IMR-90 (cell line): ENCODE data around the gene CHST8. TPM values are rescaled to one million over a fixed set of nuclear protein-coding genes. Genes with fewer than 3 reads are reported as not detected.
A peak's percentile ranks its signal among the peaks of the same experiment; 100 is the strongest.

Experiments
- ATAC-seq: fragments of 200-7000 bp; cut with Tn5 transposase; 2 replicates; pipeline ENCODE4 v1.9.1; 2020; ENCODE audit warnings: low read depth, mild to moderate bottlenecking, moderate library complexity
- BruUV-seq: library from RNA; stranded (reverse); fragments of 400-500 nt; replicated peaks from 2 replicates; lab custom pipeline; 2021; lab: Mats Ljungman, UMichigan
- CTCF ChIA-PET: fragments of 300-600 bp; formaldehyde crosslinking; extraction: SDS; loops from one replicate; lab custom pipeline; 2021; ENCODE audit warnings: antibody characterized with exemption; lab: Yijun Ruan, JAX
- POLR2A ChIA-PET: fragments of 300-600 bp; sonication (Branson Sonifier 250); formaldehyde crosslinking; loops from one replicate; lab custom pipeline; 2022; ENCODE audit warnings: antibody characterized with exemption; ENCODE audit not compliant: unreplicated experiment; lab: Charles Lee
- DNase-seq: peaks from one replicate; pipeline ENCODE4 v3.0.0; 2013
- H2AFZ ChIP-seq: replicated peaks from 2 replicates; pipeline ENCODE3; 2013; ENCODE audit warnings: low read length, mild to moderate bottlenecking; ENCODE audit not compliant: poor library complexity
- H2AK5ac ChIP-seq: 2 replicates; pipeline ENCODE4 v1.6.1; 2013; ENCODE audit warnings: low read depth, low read length, inconsistent platforms
- H2AK9ac ChIP-seq: replicated peaks from 2 replicates; pipeline ENCODE3; 2013; ENCODE audit warnings: mild to moderate bottlenecking, low read depth, low read length, moderate library complexity; ENCODE audit not compliant: poor library complexity
- H2BK120ac ChIP-seq: 2 replicates; pipeline ENCODE4 v1.6.1; 2013; ENCODE audit warnings: low read depth, low read length, inconsistent platforms
- H2BK15ac ChIP-seq: 3 replicates; pipeline ENCODE4 v1.6.1; 2013; ENCODE audit warnings: low read depth, low read length, inconsistent platforms
- H2BK20ac ChIP-seq: 2 replicates; pipeline ENCODE4 v1.6.1; 2013; ENCODE audit warnings: low read depth, mild to moderate bottlenecking, inconsistent platforms, low read length, moderate library complexity
- H2BK5ac ChIP-seq: 2 replicates; pipeline ENCODE4 v1.6.1; 2013; ENCODE audit warnings: mild to moderate bottlenecking, low read depth, low read length, inconsistent platforms; ENCODE audit not compliant: poor library complexity, severe bottlenecking
- H3K14ac ChIP-seq: replicated peaks from 2 replicates; pipeline ENCODE4 v1.6.1; 2013; ENCODE audit warnings: low read depth, low read length, inconsistent platforms
- H3K18ac ChIP-seq: 2 replicates; pipeline ENCODE4 v1.6.1; 2013; ENCODE audit warnings: low read depth, low read length, control low read depth
- H3K23ac ChIP-seq: 2 replicates; pipeline ENCODE4 v1.6.1; 2013; ENCODE audit warnings: low read depth, low read length, inconsistent platforms
- H3K27ac ChIP-seq: 2 replicates; pipeline ENCODE4 v1.5.1; 2013; ENCODE audit warnings: mild to moderate bottlenecking, control low read depth, low read length; ENCODE audit not compliant: insufficient read depth
- H3K27me3 ChIP-seq: 2 replicates; pipeline ENCODE4 v1.6.1; 2013; ENCODE audit warnings: low read length; ENCODE audit not compliant: control insufficient read depth, insufficient read depth
- H3K36me3 ChIP-seq: 2 replicates; pipeline ENCODE4 v1.6.1; 2013; ENCODE audit warnings: low read length, mixed read lengths; ENCODE audit not compliant: control insufficient read depth, insufficient read depth
- H3K4ac ChIP-seq: 2 replicates; pipeline ENCODE4 v1.6.1; 2013; ENCODE audit warnings: low read depth, low read length, inconsistent platforms
- H3K4me1 ChIP-seq: 2 replicates; pipeline ENCODE4 v1.6.1; 2013; ENCODE audit warnings: low read length, mixed read lengths; ENCODE audit not compliant: control insufficient read depth, insufficient read depth
- H3K4me2 ChIP-seq: 2 replicates; pipeline ENCODE4 v1.6.1; 2013; ENCODE audit warnings: low read depth, mild to moderate bottlenecking, control low read depth, low read length, moderate library complexity
- H3K4me3 ChIP-seq: 2 replicates; pipeline ENCODE4 v1.5.1; 2013; ENCODE audit warnings: low read depth, mild to moderate bottlenecking, control low read depth, low read length, moderate library complexity; ENCODE audit not compliant: insufficient read depth
- H3K56ac ChIP-seq: 2 replicates; pipeline ENCODE4 v1.6.1; 2013; ENCODE audit warnings: low read length, inconsistent platforms; ENCODE audit not compliant: insufficient read depth; ENCODE audit errors: extremely low read depth
- H3K79me1 ChIP-seq, 2 experiments: 2 replicates each; pipeline ENCODE4 v1.6.1; 2013; ENCODE audit warnings: low read length in 2 of 2, inconsistent platforms in 1 of 2, low read depth in 1 of 2
- H3K9ac ChIP-seq: 2 replicates; pipeline ENCODE4 v1.6.1; 2013; ENCODE audit warnings: low read depth, low read length, control low read depth
- H3K9me1 ChIP-seq: 2 replicates; pipeline ENCODE4 v1.6.1; 2013; ENCODE audit warnings: low read length, inconsistent platforms; ENCODE audit not compliant: insufficient read depth
- H3K9me3 ChIP-seq: 2 replicates; pipeline ENCODE4 v1.6.1; 2013; ENCODE audit warnings: low read length; ENCODE audit not compliant: control insufficient read depth, insufficient read depth
- H4K20me1 ChIP-seq: 2 replicates; pipeline ENCODE4 v1.6.1; 2013; ENCODE audit warnings: low read length, inconsistent platforms; ENCODE audit not compliant: insufficient read depth
- H4K5ac ChIP-seq: 2 replicates; pipeline ENCODE4 v1.6.1; 2013; ENCODE audit warnings: mild to moderate bottlenecking, low read depth, low read length, control low read depth
- H4K8ac ChIP-seq, 2 experiments: 2 replicates each; pipeline ENCODE4 v1.6.1; 2013; ENCODE audit warnings: low read depth in 2 of 2, low read length in 2 of 2, control low read depth in 1 of 2, inconsistent platforms in 1 of 2
- H4K91ac ChIP-seq: 2 replicates; pipeline ENCODE4 v1.6.1; 2013; ENCODE audit warnings: low read depth, low read length, inconsistent platforms; ENCODE audit not compliant: insufficient read depth
- BHLHE40 ChIP-seq: fragments of 150-350 bp; IDR thresholded peaks from 2 replicates; pipeline ENCODE4 v1.6.1; 2016; ENCODE audit warnings: mild to moderate bottlenecking, low read depth, low read length
- MAFK ChIP-seq: IDR thresholded peaks from 2 replicates; pipeline ENCODE4 v1.6.1; 2012; ENCODE audit warnings: low read depth, low read length, improper control_type of control experiment
- MXI1 ChIP-seq: IDR thresholded peaks from 2 replicates; pipeline ENCODE4 v1.6.1; 2012; ENCODE audit warnings: low read depth, mild to moderate bottlenecking, low read length, moderate library complexity, borderline replicate concordance
- NFE2L2 ChIP-seq: fragments of 150-350 bp; IDR thresholded peaks from 2 replicates; pipeline ENCODE4 v1.6.1; 2016; ENCODE audit warnings: low read depth, mild to moderate bottlenecking, low read length
- POLR2A ChIP-seq: IDR thresholded peaks from 2 replicates; pipeline ENCODE4 v1.6.1; 2012; ENCODE audit warnings: mild to moderate bottlenecking, low read depth, low read length
- RCOR1 ChIP-seq: IDR thresholded peaks from 2 replicates; pipeline ENCODE4 v1.6.1; 2012; ENCODE audit warnings: mild to moderate bottlenecking, low read length, improper control_type of control experiment; ENCODE audit not compliant: insufficient replicate concordance
- WGBS, 2 experiments: methylation state at CpG; one replicate each; pipeline versions ENCODE4 v1.1.5 to v1.1.7; 2013; ENCODE audit warnings: missing lambda C conversion rate in 2 of 2; ENCODE audit not compliant: insufficient read length in 1 of 2; ENCODE audit errors: extremely low coverage in 2 of 2; 5-methylcytosine and 5-hydroxymethylcytosine counted together
- dilution Hi-C: fragments of 300-500 bp; cut with HindIII; formaldehyde crosslinking; loops from one replicate; pipeline ENCODE4 v1.14.3; 2018; ENCODE audit warnings: low sequenced_read_pairs; ENCODE audit not compliant: unreplicated experiment
- in situ Hi-C: fragments of 300-500 bp; cut with MboI; formaldehyde crosslinking; loops from 3 replicates; pipeline ENCODE4 v1.14.3; 2019; ENCODE audit warnings: low sequenced_read_pairs, inconsistent platforms, mixed read lengths
- intact Hi-C: fragments of 100-400 bp; cut with micrococcal nuclease; formaldehyde crosslinking; loops from 2 replicates; pipeline ENCODE4 v1.10.0; 2022
- polyA plus RNA-seq, 3 experiments: library from polyadenylated mRNA; depleted of rRNA; stranded (reverse); fragments of >200 nt; gene quantifications; 2 replicates each; pipeline ENCODE4 v1.2.3, GENCODE V29; 2012; ENCODE audit warnings: low replicate concordance in 1 of 3
- total RNA-seq: library from RNA; depleted of rRNA; stranded (reverse); fragments of >200 nt; gene quantifications from 2 replicates; pipeline ENCODE4 v1.2.3, GENCODE V29; 2012
- TF ChIP-seq, protein P1 (sequence below): fragments of 150-350 bp; IDR thresholded peaks from 2 replicates; pipeline ENCODE4 v1.6.1; 2016; ENCODE audit warnings: low read depth, mild to moderate bottlenecking, low read length, moderate library complexity, borderline replicate concordance

Gene CHST8
- total and polyA plus RNA-seq, 2 of the 4 experiments (the other 2 are of a cell fraction) = not detected

DNA sequence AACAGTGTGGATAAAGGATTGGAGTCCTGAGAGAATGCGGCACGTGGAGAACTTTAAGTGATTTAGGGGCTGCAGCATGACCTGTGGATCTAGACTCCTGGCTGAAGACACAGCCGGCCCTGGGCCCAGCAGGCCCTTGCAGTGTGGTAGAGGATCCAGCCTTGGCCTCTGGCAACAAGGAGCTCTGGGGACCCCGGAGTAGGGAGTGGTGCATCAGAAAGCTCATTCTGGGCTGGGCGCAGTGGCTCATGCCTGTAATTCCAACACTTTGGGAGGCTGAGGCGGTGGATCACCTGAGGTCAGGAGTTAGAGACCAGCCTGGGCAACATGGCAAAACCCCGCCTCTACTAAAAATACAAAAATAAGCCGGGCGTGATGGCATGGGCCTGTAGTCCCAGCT lies 76.0 kb downstream of the CHST8 start:
- DNase-seq (no peak), ATAC-seq (no peak)
- no peak overlapping the region for H2BK120ac ChIP-seq
- H2BK20ac ChIP-seq = no peak overlapping the region
- no peak overlapping the region for H3K4ac ChIP-seq
- H3K18ac ChIP-seq = no peak overlapping the region
- no peak overlapping the region for H2BK15ac ChIP-seq
- H3K56ac ChIP-seq = no peak overlapping the region
- no peak overlapping the region for H4K8ac ChIP-seq
- intact Hi-C loops (no loop called here), dilution Hi-C loops (no loop called here), in situ Hi-C loops (no loop called here)
- H3K27ac ChIP-seq = no peak overlapping the region
- no peaks in the 10 kb centered on the region for H3K27me3 ChIP-seq
- H4K5ac ChIP-seq = no peak overlapping the region
- H2AFZ ChIP-seq = no peak overlapping the region
- no peak overlapping the region for H4K91ac ChIP-seq
- H2BK5ac ChIP-seq = no peak overlapping the region
- peak overlapping the region; percentile 16 for H2AK9ac ChIP-seq
- POLR2A ChIA-PET = no interaction called here
- no peak overlapping the region for H2AK5ac ChIP-seq
- H3K4me2 ChIP-seq = no peak overlapping the region
- H4K20me1 ChIP-seq = no peaks in the 10 kb centered on the region
- H3K9me3 ChIP-seq = no peaks in the 10 kb centered on the region
- no CpG with 5 or more reads among the region's 9 CpGs for WGBS, 2 experiments
- no peaks in the 10 kb centered on the region for H3K4me1 ChIP-seq
- H3K9me1 ChIP-seq = no peaks in the 10 kb centered on the region
- BruUV-seq = no TSS peak
- H3K14ac ChIP-seq = no peak overlapping the region
- H3K79me1 ChIP-seq = no peaks in the 10 kb centered on the region
- H3K36me3 ChIP-seq = no peaks in the 10 kb centered on the region
- no peak overlapping the region for H3K9ac ChIP-seq
- H3K4me3 ChIP-seq = no peak overlapping the region
- CTCF ChIA-PET = no interaction called here
- TF ChIP-seq BHLHE40 (no peak), MAFK (no peak), RCOR1 (no peak), POLR2A (no peak), NFE2L2 (no peak), MXI1 (no peak)
- TF ChIP-seq, protein P1, sequence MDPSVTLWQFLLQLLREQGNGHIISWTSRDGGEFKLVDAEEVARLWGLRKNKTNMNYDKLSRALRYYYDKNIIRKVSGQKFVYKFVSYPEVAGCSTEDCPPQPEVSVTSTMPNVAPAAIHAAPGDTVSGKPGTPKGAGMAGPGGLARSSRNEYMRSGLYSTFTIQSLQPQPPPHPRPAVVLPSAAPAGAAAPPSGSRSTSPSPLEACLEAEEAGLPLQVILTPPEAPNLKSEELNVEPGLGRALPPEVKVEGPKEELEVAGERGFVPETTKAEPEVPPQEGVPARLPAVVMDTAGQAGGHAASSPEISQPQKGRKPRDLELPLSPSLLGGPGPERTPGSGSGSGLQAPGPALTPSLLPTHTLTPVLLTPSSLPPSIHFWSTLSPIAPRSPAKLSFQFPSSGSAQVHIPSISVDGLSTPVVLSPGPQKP = no peak
- no peak overlapping the region for H3K23ac ChIP-seq
